H1 (cell line): ENCODE results near the gene PACSIN2. TPM values are rescaled to one million over a fixed set of nuclear protein-coding genes. Genes with fewer than 3 reads are reported as not detected.

ENCODE experiments used
- CTCF ChIA-PET: fragments of 300-600 bp; sonication (Branson Sonifier 250); formaldehyde crosslinking; loops from one replicate; lab custom pipeline; 2021; ENCODE audit not compliant: partially characterized antibody; lab: Charles Lee
- POLR2A ChIA-PET: fragments of 300-600 bp; sonication (Branson Sonifier 250); formaldehyde crosslinking; loops from one replicate; lab custom pipeline; 2021; ENCODE audit warnings: inconsistent platforms; ENCODE audit not compliant: partially characterized antibody; lab: Charles Lee
- DNase-seq, 2 experiments: peaks; one replicate each; pipeline versions ENCODE4 v3.0.0 to v3.0.0-alpha.2; 2010 to 2022; ENCODE audit warnings: low spot score in 2 of 2, low read depth in 1 of 2, mixed read lengths in 1 of 2
- FAIRE-seq: peaks from 2 replicates; lab custom pipeline; 2011; peaks lifted over from hg19 to GRCh38; lab: Jason Lieb, UNC
- H2AFZ ChIP-seq: 2 replicates; pipeline ENCODE4 v1.8.1; 2012; ENCODE audit warnings: low read length, inconsistent platforms
- H2AK5ac ChIP-seq: 2 replicates; pipeline ENCODE4 v1.6.1; 2013; ENCODE audit warnings: low read depth, low read length
- H2BK120ac ChIP-seq: replicated peaks from 2 replicates; pipeline ENCODE3; 2013; ENCODE audit warnings: low read depth, low read length, inconsistent platforms
- H2BK12ac ChIP-seq: 2 replicates; pipeline ENCODE4 v1.6.1; 2013; ENCODE audit warnings: low read depth, low read length
- H2BK15ac ChIP-seq: 2 replicates; pipeline ENCODE4 v1.6.1; 2013; ENCODE audit warnings: low read length
- H2BK20ac ChIP-seq: 2 replicates; pipeline ENCODE4 v1.6.1; 2013; ENCODE audit warnings: low read length
- H2BK5ac ChIP-seq: 2 replicates; pipeline ENCODE4 v1.6.1; 2013; ENCODE audit warnings: low read depth, low read length
- H3K14ac ChIP-seq: 2 replicates; pipeline ENCODE4 v1.6.1; 2013; ENCODE audit warnings: inconsistent platforms; ENCODE audit not compliant: insufficient read length
- H3K18ac ChIP-seq: 2 replicates; pipeline ENCODE4 v1.6.1; 2013; ENCODE audit warnings: low read length; ENCODE audit errors: extremely low read depth
- H3K23ac ChIP-seq: 2 replicates; pipeline ENCODE4 v1.6.1; 2013; ENCODE audit warnings: inconsistent platforms; ENCODE audit not compliant: insufficient read length
- H3K23me2 ChIP-seq: 2 replicates; pipeline ENCODE4 v1.6.1; 2013; ENCODE audit warnings: low read depth, low read length
- H3K27ac ChIP-seq: 2 replicates; pipeline ENCODE4 v1.6.1; 2011; ENCODE audit warnings: low read depth, low read length, inconsistent platforms
- H3K27me3 ChIP-seq, 4 experiments: replicated peaks in 1 of 4; 1 replicate in 1 of 4; 2 replicates in 3 of 4; pipeline versions ENCODE4 v1.6.1 to v1.8.1; 2011 to 2013; ENCODE audit warnings: low read length in 3 of 4, mild to moderate bottlenecking in 3 of 4, inconsistent platforms in 2 of 4, mixed read lengths in 2 of 4, moderate library complexity in 1 of 4; ENCODE audit not compliant: control insufficient read depth in 3 of 4, insufficient read depth in 3 of 4; ENCODE audit errors: extremely low read depth in 1 of 4
- H3K36me3 ChIP-seq, 4 experiments: 2 replicates each; pipeline versions ENCODE4 v1.6.1 to v1.8.1; 2011 to 2013; ENCODE audit warnings: mild to moderate bottlenecking in 4 of 4, low read length in 3 of 4, moderate library complexity in 2 of 4, control low read depth in 1 of 4, inconsistent platforms in 1 of 4; ENCODE audit not compliant: insufficient read depth in 4 of 4, control insufficient read depth in 2 of 4
- H3K4ac ChIP-seq: replicated peaks from 2 replicates; pipeline ENCODE3; 2013; ENCODE audit warnings: low read length, low read depth, mixed read lengths, inconsistent platforms; ENCODE audit not compliant: insufficient read length
- H3K4me1 ChIP-seq, 4 experiments: replicated peaks in 1 of 4; 1 replicate in 1 of 4; 2 replicates in 3 of 4; pipeline versions ENCODE4 v1.6.1 to v1.8.1; 2011 to 2013; ENCODE audit warnings: low read length in 3 of 4, inconsistent platforms in 2 of 4, mixed read lengths in 1 of 4; ENCODE audit not compliant: insufficient read depth in 4 of 4, control insufficient read depth in 3 of 4
- H3K4me2 ChIP-seq, 2 experiments: 2 replicates each; pipeline versions ENCODE4 v1.6.1 to v1.8.1; 2011 to 2013; ENCODE audit warnings: low read depth in 2 of 2, low read length in 2 of 2, control low read depth in 1 of 2, inconsistent platforms in 1 of 2, mild to moderate bottlenecking in 1 of 2; ENCODE audit not compliant: insufficient read depth in 1 of 2
- H3K4me3 ChIP-seq, 4 experiments: fragments of 200-600, 300-600 bp in 1 of 4; sonication (generic), shearing (Covaris generic), sonication (Bioruptor Twin) in 1 of 4; 2 replicates each; pipeline versions ENCODE4 v1.5.1 to v1.8.1; 2011 to 2016; ENCODE audit warnings: low read length in 4 of 4, low read depth in 3 of 4, control low read depth in 2 of 4, inconsistent platforms in 2 of 4, mild to moderate bottlenecking in 2 of 4, mixed read lengths in 1 of 4, moderate library complexity in 1 of 4; ENCODE audit not compliant: insufficient read depth in 2 of 4; ENCODE audit errors: extremely low read depth in 1 of 4
- H3K56ac ChIP-seq: replicated peaks from 2 replicates; pipeline ENCODE3; 2013; ENCODE audit warnings: low read depth, mild to moderate bottlenecking, mixed read lengths, low read length, inconsistent platforms; ENCODE audit not compliant: insufficient read length
- H3K79me1 ChIP-seq: 2 replicates; pipeline ENCODE4 v1.6.1; 2013; ENCODE audit warnings: low read depth, low read length, control low read depth
- H3K79me2 ChIP-seq, 2 experiments: 2 replicates each; pipeline versions ENCODE4 v1.6.1 to v1.8.1; 2012 to 2013; ENCODE audit warnings: low read length in 2 of 2, mild to moderate bottlenecking in 2 of 2, inconsistent platforms in 1 of 2; ENCODE audit not compliant: insufficient read depth in 2 of 2, control insufficient read depth in 1 of 2
- H3K9ac ChIP-seq, 4 experiments: replicated peaks in 1 of 4; 1 replicate in 1 of 4; 2 replicates in 3 of 4; pipeline versions ENCODE4 v1.6.1 to v1.8.1; 2011 to 2013; ENCODE audit warnings: low read depth in 3 of 4, low read length in 3 of 4, control low read depth in 2 of 4, mild to moderate bottlenecking in 2 of 4, moderate library complexity in 2 of 4, inconsistent platforms in 1 of 4; ENCODE audit errors: extremely low read depth in 1 of 4
- H3K9me3 ChIP-seq, 2 experiments: 2 replicates each; pipeline versions ENCODE4 v1.6.1 to v1.8.1; 2012 to 2013; ENCODE audit warnings: mild to moderate bottlenecking in 2 of 2, moderate library complexity in 2 of 2, control low read depth in 1 of 2, inconsistent platforms in 1 of 2, low read depth in 1 of 2, low read length in 1 of 2, mixed read lengths in 1 of 2; ENCODE audit not compliant: insufficient read depth in 2 of 2
- H4K20me1 ChIP-seq, 2 experiments: replicated peaks in 1 of 2; 2 replicates each; pipeline versions ENCODE3 to v1.8.1; 2011 to 2013; ENCODE audit warnings: inconsistent platforms in 2 of 2, low read length in 2 of 2, mild to moderate bottlenecking in 1 of 2; ENCODE audit not compliant: insufficient read depth in 2 of 2, control insufficient read depth in 1 of 2
- H4K5ac ChIP-seq: 2 replicates; pipeline ENCODE4 v1.6.1; 2013; ENCODE audit warnings: low read length, low read depth, mixed read lengths, inconsistent platforms; ENCODE audit not compliant: insufficient read length
- H4K8ac ChIP-seq: 2 replicates; pipeline ENCODE4 v1.8.0; 2013; ENCODE audit warnings: mild to moderate bottlenecking, moderate library complexity, low read length, inconsistent platforms; ENCODE audit not compliant: insufficient read depth; ENCODE audit errors: extremely low read depth
- H4K91ac ChIP-seq: replicated peaks from 2 replicates; pipeline ENCODE3; 2013; ENCODE audit warnings: low read length, mixed read lengths, inconsistent platforms; ENCODE audit not compliant: insufficient read length
- SIX5 ChIP-seq: IDR thresholded peaks from 2 replicates; pipeline ENCODE4 v1.6.1; 2011; ENCODE audit warnings: mild to moderate bottlenecking, low read depth, low read length
- WGBS, 2 experiments: shearing (Covaris generic) in 1 of 2; methylation state at CpG; one replicate each; pipeline versions ENCODE4 v1.1.6 to v1.1.7; 2013 to 2015; ENCODE audit warnings: low lambda C conversion rate in 2 of 2, mixed read lengths in 2 of 2, inconsistent platforms in 1 of 2, low coverage in 1 of 2, missing lambda C conversion rate in 1 of 2; ENCODE audit not compliant: insufficient replicate concordance in 2 of 2, insufficient coverage in 1 of 2, insufficient read length in 1 of 2; ENCODE audit errors: extremely low coverage in 1 of 2, missing lambda C conversion rate in 1 of 2; 5-methylcytosine and 5-hydroxymethylcytosine counted together
- polyA plus RNA-seq, 7 experiments: library from polyadenylated mRNA; depleted of rRNA in 3 of 7; stranded (reverse) in 5 of 7; unstranded in 2 of 7; fragments of >200 nt in 5 of 7; fragments of 200-250 nt in 2 of 7; gene quantifications; 1 replicate in 5 of 7; 2 replicates in 1 of 7; 4 replicates in 1 of 7; pipeline versions ENCODE4 v1.2.1 to v1.2.3, GENCODE V29; 2011 to 2013; ENCODE audit warnings: missing spikeins in 2 of 7, mixed read lengths in 2 of 7
- total RNA-seq: library from RNA; stranded (reverse); fragmentation: NEBNext Ultra II Directional; extraction: Animal tissue kit (Norgen Biotek cat#: 25700); gene quantifications from 2 replicates; pipeline ENCODE4 v1.2.1, GENCODE V29; 2021

Gene PACSIN2
- total and polyA plus RNA-seq, 2 of the 8 experiments (the other 6 are each of a cell fraction or from before 2014, with no cell fraction given) = 44.8 to 64.2 TPM

DNA sequence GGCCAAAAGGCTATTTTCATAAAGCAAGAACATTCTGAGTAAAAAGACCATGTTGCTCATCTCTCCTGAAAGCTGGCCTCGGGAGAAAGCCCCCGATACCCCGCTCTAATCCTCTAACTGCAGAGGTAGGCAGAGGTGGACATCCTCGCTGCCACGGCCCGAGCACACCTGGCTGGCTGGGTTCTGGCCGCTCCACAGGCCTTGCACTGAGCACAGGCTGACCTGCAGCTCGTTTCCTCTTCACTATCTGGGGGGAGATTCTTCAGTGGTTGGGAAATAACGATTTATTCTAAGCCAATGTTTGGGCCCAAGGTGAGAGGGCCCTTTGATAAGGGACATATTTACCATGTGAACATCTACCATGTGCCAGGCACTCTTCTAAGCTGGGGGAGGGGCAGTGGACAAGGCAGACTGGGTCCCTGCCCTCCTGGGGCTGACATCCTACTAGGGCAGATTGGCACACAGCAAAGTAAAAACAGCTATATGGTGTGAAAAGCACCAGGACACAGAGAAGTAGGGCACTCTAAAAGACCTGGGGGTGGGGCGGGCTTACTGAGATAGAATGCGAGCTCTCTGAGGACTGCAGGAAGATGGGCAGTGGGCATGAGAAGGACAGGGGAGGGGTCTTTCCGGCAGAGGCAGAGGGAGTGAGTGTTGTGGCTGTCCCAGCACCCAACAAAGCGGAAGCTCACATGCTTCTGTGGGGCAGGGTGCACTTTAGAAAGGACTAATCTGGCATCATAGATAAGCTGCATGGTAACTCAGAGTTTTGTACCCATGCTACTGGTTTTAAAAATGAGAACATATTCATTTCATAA, 92.4 kb downstream of the PACSIN2 start:
- no peak overlapping the region for H2BK120ac ChIP-seq
- no peak overlapping the region for H3K18ac ChIP-seq
- H3K27me3 ChIP-seq = no peaks in the 10 kb centered on the region
- ChIA-PET CTCF (interaction anchor here (0.7 to 3.0 kb wide), 14 partner anchors 8 to 144 kb away, joined by 3 to 9 read pairs (median 5); no protein-coding TSS in a partner anchor), POLR2A (interaction anchor here (0.6 to 3.2 kb wide), 4 partner anchors 11 to 1219 kb away, joined by 3 to 20 read pairs (median 5); partner anchors contain the start of genes PACSIN2 and POLDIP3)
- peaks cover 2% of the 10 kb centered on the region; the same call in 1 of the 2 replicates for H3K23me2 ChIP-seq
- no peak overlapping the region for H4K91ac ChIP-seq
- WGBS, 2 experiments = 84% methylated on average over 13 of the region's 13 CpGs; no CpG with 5 or more reads in 1 of the 2 experiments
- no peak overlapping the region for H2AFZ ChIP-seq
- H3K9me3 ChIP-seq = no peaks in the 10 kb centered on the region
- no peak overlapping the region; the same call in 1 of the 2 replicates for H3K27ac ChIP-seq
- FAIRE-seq = no peak
- no peak overlapping the region for H3K4ac ChIP-seq
- H3K4me3 ChIP-seq = no peak overlapping the region
- H3K23ac ChIP-seq = no peak overlapping the region
- H3K9ac ChIP-seq = no peak overlapping the region; a peak in 1 of 7 replicates
- no peak for TF ChIP-seq SIX5
- H2BK20ac ChIP-seq = no peak overlapping the region
- no peak overlapping the region for H2BK15ac ChIP-seq
- H4K8ac ChIP-seq = no peak overlapping the region
- H3K79me2 ChIP-seq = peaks cover 2 to 58% of the 10 kb centered on the region in 2 experiments
- H3K36me3 ChIP-seq = no peaks in the 10 kb centered on the region
- no peak overlapping the region for H2AK5ac ChIP-seq
- no peak overlapping the region for H3K4me2 ChIP-seq
- H3K4me1 ChIP-seq = peaks cover 2 to 6% (median 5%) of the 10 kb centered on the region in 4 experiments; a peak in 6 of 7 replicates
- no peak overlapping the region for H2BK5ac ChIP-seq
- no peak overlapping the region for H2BK12ac ChIP-seq
- peaks cover 21% of the 10 kb centered on the region for H3K79me1 ChIP-seq
- no peak overlapping the region for H3K14ac ChIP-seq
- H4K5ac ChIP-seq = no peak overlapping the region
- no peak overlapping the region for H3K56ac ChIP-seq
- DNase-seq = no peak
- H4K20me1 ChIP-seq = peaks cover 6 to 16% of the 10 kb centered on the region in 2 experiments
